IMR-90 (cell line): ENCODE measurements around the gene NLGN1. TPM values are rescaled to one million over a fixed set of nuclear protein-coding genes. Genes with fewer than 3 reads are reported as not detected.
"Not testable (repeated sequence)": the region's sequence is repeated elsewhere in the genome, so short reads cannot be mapped to it uniquely, and the experiment has no call there.

ENCODE experiments used
- ATAC-seq: fragments of 200-7000 bp; cut with Tn5 transposase; 2 replicates; pipeline ENCODE4 v1.9.1; 2020; ENCODE audit warnings: low read depth, mild to moderate bottlenecking, moderate library complexity
- BruUV-seq: library from RNA; stranded (reverse); fragments of 400-500 nt; replicated peaks from 2 replicates; lab custom pipeline; 2021; lab: Mats Ljungman, UMichigan
- CTCF ChIA-PET: fragments of 300-600 bp; formaldehyde crosslinking; extraction: SDS; loops from one replicate; lab custom pipeline; 2021; ENCODE audit warnings: antibody characterized with exemption; lab: Yijun Ruan, JAX
- POLR2A ChIA-PET: fragments of 300-600 bp; sonication (Branson Sonifier 250); formaldehyde crosslinking; loops from one replicate; lab custom pipeline; 2022; ENCODE audit warnings: antibody characterized with exemption; ENCODE audit not compliant: unreplicated experiment; lab: Charles Lee
- DNase-seq: peaks from one replicate; pipeline ENCODE4 v3.0.0; 2013
- H2AFZ ChIP-seq: replicated peaks from 2 replicates; pipeline ENCODE3; 2013; ENCODE audit warnings: low read length, mild to moderate bottlenecking; ENCODE audit not compliant: poor library complexity
- H2AK5ac ChIP-seq: 2 replicates; pipeline ENCODE4 v1.6.1; 2013; ENCODE audit warnings: low read depth, low read length, inconsistent platforms
- H2AK9ac ChIP-seq: replicated peaks from 2 replicates; pipeline ENCODE3; 2013; ENCODE audit warnings: mild to moderate bottlenecking, low read depth, low read length, moderate library complexity; ENCODE audit not compliant: poor library complexity
- H2BK120ac ChIP-seq: 2 replicates; pipeline ENCODE4 v1.6.1; 2013; ENCODE audit warnings: low read depth, low read length, inconsistent platforms
- H2BK15ac ChIP-seq: 3 replicates; pipeline ENCODE4 v1.6.1; 2013; ENCODE audit warnings: low read depth, low read length, inconsistent platforms
- H2BK20ac ChIP-seq: 2 replicates; pipeline ENCODE4 v1.6.1; 2013; ENCODE audit warnings: low read depth, mild to moderate bottlenecking, inconsistent platforms, low read length, moderate library complexity
- H2BK5ac ChIP-seq: 2 replicates; pipeline ENCODE4 v1.6.1; 2013; ENCODE audit warnings: mild to moderate bottlenecking, low read depth, low read length, inconsistent platforms; ENCODE audit not compliant: poor library complexity, severe bottlenecking
- H3K14ac ChIP-seq: replicated peaks from 2 replicates; pipeline ENCODE4 v1.6.1; 2013; ENCODE audit warnings: low read depth, low read length, inconsistent platforms
- H3K18ac ChIP-seq: 2 replicates; pipeline ENCODE4 v1.6.1; 2013; ENCODE audit warnings: low read depth, low read length, control low read depth
- H3K23ac ChIP-seq: 2 replicates; pipeline ENCODE4 v1.6.1; 2013; ENCODE audit warnings: low read depth, low read length, inconsistent platforms
- H3K27ac ChIP-seq: 2 replicates; pipeline ENCODE4 v1.5.1; 2013; ENCODE audit warnings: mild to moderate bottlenecking, control low read depth, low read length; ENCODE audit not compliant: insufficient read depth
- H3K27me3 ChIP-seq: 2 replicates; pipeline ENCODE4 v1.6.1; 2013; ENCODE audit warnings: low read length; ENCODE audit not compliant: control insufficient read depth, insufficient read depth
- H3K36me3 ChIP-seq: 2 replicates; pipeline ENCODE4 v1.6.1; 2013; ENCODE audit warnings: low read length, mixed read lengths; ENCODE audit not compliant: control insufficient read depth, insufficient read depth
- H3K4ac ChIP-seq: 2 replicates; pipeline ENCODE4 v1.6.1; 2013; ENCODE audit warnings: low read depth, low read length, inconsistent platforms
- H3K4me1 ChIP-seq: 2 replicates; pipeline ENCODE4 v1.6.1; 2013; ENCODE audit warnings: low read length, mixed read lengths; ENCODE audit not compliant: control insufficient read depth, insufficient read depth
- H3K4me2 ChIP-seq: 2 replicates; pipeline ENCODE4 v1.6.1; 2013; ENCODE audit warnings: low read depth, mild to moderate bottlenecking, control low read depth, low read length, moderate library complexity
- H3K4me3 ChIP-seq: 2 replicates; pipeline ENCODE4 v1.5.1; 2013; ENCODE audit warnings: low read depth, mild to moderate bottlenecking, control low read depth, low read length, moderate library complexity; ENCODE audit not compliant: insufficient read depth
- H3K56ac ChIP-seq: 2 replicates; pipeline ENCODE4 v1.6.1; 2013; ENCODE audit warnings: low read length, inconsistent platforms; ENCODE audit not compliant: insufficient read depth; ENCODE audit errors: extremely low read depth
- H3K79me1 ChIP-seq, 2 experiments: 2 replicates each; pipeline ENCODE4 v1.6.1; 2013; ENCODE audit warnings: low read length in 2 of 2, inconsistent platforms in 1 of 2, low read depth in 1 of 2
- H3K9ac ChIP-seq: 2 replicates; pipeline ENCODE4 v1.6.1; 2013; ENCODE audit warnings: low read depth, low read length, control low read depth
- H3K9me1 ChIP-seq: 2 replicates; pipeline ENCODE4 v1.6.1; 2013; ENCODE audit warnings: low read length, inconsistent platforms; ENCODE audit not compliant: insufficient read depth
- H3K9me3 ChIP-seq: 2 replicates; pipeline ENCODE4 v1.6.1; 2013; ENCODE audit warnings: low read length; ENCODE audit not compliant: control insufficient read depth, insufficient read depth
- H4K20me1 ChIP-seq: 2 replicates; pipeline ENCODE4 v1.6.1; 2013; ENCODE audit warnings: low read length, inconsistent platforms; ENCODE audit not compliant: insufficient read depth
- H4K5ac ChIP-seq: 2 replicates; pipeline ENCODE4 v1.6.1; 2013; ENCODE audit warnings: mild to moderate bottlenecking, low read depth, low read length, control low read depth
- H4K8ac ChIP-seq, 2 experiments: 2 replicates each; pipeline ENCODE4 v1.6.1; 2013; ENCODE audit warnings: low read depth in 2 of 2, low read length in 2 of 2, control low read depth in 1 of 2, inconsistent platforms in 1 of 2
- H4K91ac ChIP-seq: 2 replicates; pipeline ENCODE4 v1.6.1; 2013; ENCODE audit warnings: low read depth, low read length, inconsistent platforms; ENCODE audit not compliant: insufficient read depth
- BHLHE40 ChIP-seq: fragments of 150-350 bp; IDR thresholded peaks from 2 replicates; pipeline ENCODE4 v1.6.1; 2016; ENCODE audit warnings: mild to moderate bottlenecking, low read depth, low read length
- CTCF ChIP-seq: conservative IDR thresholded peaks from 2 replicates; pipeline ENCODE4 v1.5.1; 2012; ENCODE audit warnings: mild to moderate bottlenecking, low read depth, low read length, improper control_type of control experiment
- NFE2L2 ChIP-seq: fragments of 150-350 bp; IDR thresholded peaks from 2 replicates; pipeline ENCODE4 v1.6.1; 2016; ENCODE audit warnings: low read depth, mild to moderate bottlenecking, low read length
- SMC3 ChIP-seq: fragments of 150-350 bp; IDR thresholded peaks from 2 replicates; pipeline ENCODE4 v1.6.1; 2016; ENCODE audit warnings: low read depth, mild to moderate bottlenecking, antibody characterized with exemption, low read length, moderate library complexity
- WGBS, 2 experiments: methylation state at CpG; one replicate each; pipeline versions ENCODE4 v1.1.5 to v1.1.7; 2013; ENCODE audit warnings: missing lambda C conversion rate in 2 of 2; ENCODE audit not compliant: insufficient read length in 1 of 2; ENCODE audit errors: extremely low coverage in 2 of 2; 5-methylcytosine and 5-hydroxymethylcytosine counted together
- dilution Hi-C: fragments of 300-500 bp; cut with HindIII; formaldehyde crosslinking; loops from one replicate; pipeline ENCODE4 v1.14.3; 2018; ENCODE audit warnings: low sequenced_read_pairs; ENCODE audit not compliant: unreplicated experiment
- in situ Hi-C: fragments of 300-500 bp; cut with MboI; formaldehyde crosslinking; loops from 3 replicates; pipeline ENCODE4 v1.14.3; 2019; ENCODE audit warnings: low sequenced_read_pairs, inconsistent platforms, mixed read lengths
- intact Hi-C: fragments of 100-400 bp; cut with micrococcal nuclease; formaldehyde crosslinking; loops from 2 replicates; pipeline ENCODE4 v1.10.0; 2022
- polyA plus RNA-seq, 3 experiments: library from polyadenylated mRNA; depleted of rRNA; stranded (reverse); fragments of >200 nt; gene quantifications; 2 replicates each; pipeline ENCODE4 v1.2.3, GENCODE V29; 2012; ENCODE audit warnings: low replicate concordance in 1 of 3
- total RNA-seq: library from RNA; depleted of rRNA; stranded (reverse); fragments of >200 nt; gene quantifications from 2 replicates; pipeline ENCODE4 v1.2.3, GENCODE V29; 2012

Gene NLGN1
- total and polyA plus RNA-seq, 2 of the 4 experiments (the other 2 are of a cell fraction), result 1.8 to 12.5 TPM

GRCh38 chr3:173538410-173538809 is 140.9 kb downstream of the NLGN1 start:
- no peak for TF ChIP-seq NFE2L2
- no peak for TF ChIP-seq SMC3
- TF ChIP-seq CTCF, result no peak
- no peak for TF ChIP-seq BHLHE40
- CTCF ChIA-PET, result no interaction called here

GRCh38 chr3:173545590-173545989 is 148.0 kb downstream of the NLGN1 start:
- H3K36me3 ChIP-seq, H2AFZ ChIP-seq, H2BK15ac ChIP-seq, H3K4me2 ChIP-seq, H3K9ac ChIP-seq, H3K18ac ChIP-seq, H2BK5ac ChIP-seq, H3K4me3 ChIP-seq, H4K8ac ChIP-seq, H2BK20ac ChIP-seq, H3K56ac ChIP-seq, H2BK120ac ChIP-seq, CTCF ChIA-PET, H2AK9ac ChIP-seq, in situ Hi-C loops, H4K91ac ChIP-seq, POLR2A ChIA-PET, H3K14ac ChIP-seq, H3K9me3 ChIP-seq, ATAC-seq, DNase-seq, dilution Hi-C loops, H4K5ac ChIP-seq, H3K4me1 ChIP-seq, BruUV-seq, H3K27me3 ChIP-seq, intact Hi-C loops, H4K20me1 ChIP-seq, H2AK5ac ChIP-seq, H3K79me1 ChIP-seq, H3K27ac ChIP-seq, H3K23ac ChIP-seq, H3K4ac ChIP-seq, H3K9me1 ChIP-seq: not testable (repeated sequence)
- WGBS, 2 experiments, result no CpG with 5 or more reads among the region's 2 CpGs

More at GRCh38 chr3:173538410-173538809, 140.9 kb downstream of the NLGN1 start:
- in situ Hi-C loops, result no loop called here
- H2BK5ac ChIP-seq, result no peak overlapping the region
- WGBS, 2 experiments, result no CpG with 5 or more reads among the region's 5 CpGs
- no peak overlapping the region for H4K8ac ChIP-seq
- ATAC-seq, result no peak
- no peaks in the 10 kb centered on the region for H3K79me1 ChIP-seq
- no peak overlapping the region for H3K23ac ChIP-seq
- no peak for DNase-seq
- H3K27ac ChIP-seq, result no peak overlapping the region
- H3K4me2 ChIP-seq, result no peak overlapping the region
- H4K5ac ChIP-seq, result no peak overlapping the region
- H3K27me3 ChIP-seq, result no peaks in the 10 kb centered on the region
- no peak overlapping the region for H2BK20ac ChIP-seq
- no peaks in the 10 kb centered on the region for H3K9me1 ChIP-seq
- H3K14ac ChIP-seq, result no peak overlapping the region
- BruUV-seq, result no TSS peak
- dilution Hi-C loops, result no loop called here
- POLR2A ChIA-PET, result no interaction called here
- no peak overlapping the region for H2AFZ ChIP-seq
- no peaks in the 10 kb centered on the region for H3K4me1 ChIP-seq
- no peak overlapping the region for H4K91ac ChIP-seq
- H3K18ac ChIP-seq, result no peak overlapping the region
- no peak overlapping the region for H2BK120ac ChIP-seq
- no peak overlapping the region for H3K4me3 ChIP-seq
- no peaks in the 10 kb centered on the region for H3K9me3 ChIP-seq
- H2AK5ac ChIP-seq, result no peak overlapping the region
- H3K9ac ChIP-seq, result no peak overlapping the region
- no peak overlapping the region for H2AK9ac ChIP-seq
- H3K36me3 ChIP-seq, result no peaks in the 10 kb centered on the region
- H2BK15ac ChIP-seq, result no peak overlapping the region
- no peak overlapping the region for H3K56ac ChIP-seq
- intact Hi-C loops, result no loop called here
- H4K20me1 ChIP-seq, result no peaks in the 10 kb centered on the region
- H3K4ac ChIP-seq, result no peak overlapping the region
